ENCODE measurements around the gene SMARCA2. TPM values are rescaled to one million over a fixed set of nuclear protein-coding genes. Genes with fewer than 3 reads are reported as not detected.

The SMARCA2 gene
- total and polyA plus RNA-seq, 9 of the 15 experiments (the other 6 are each of a cell fraction or from before 2014, with no cell fraction given): 8.0 to 34.8 (median 25.5) TPM

DNA sequence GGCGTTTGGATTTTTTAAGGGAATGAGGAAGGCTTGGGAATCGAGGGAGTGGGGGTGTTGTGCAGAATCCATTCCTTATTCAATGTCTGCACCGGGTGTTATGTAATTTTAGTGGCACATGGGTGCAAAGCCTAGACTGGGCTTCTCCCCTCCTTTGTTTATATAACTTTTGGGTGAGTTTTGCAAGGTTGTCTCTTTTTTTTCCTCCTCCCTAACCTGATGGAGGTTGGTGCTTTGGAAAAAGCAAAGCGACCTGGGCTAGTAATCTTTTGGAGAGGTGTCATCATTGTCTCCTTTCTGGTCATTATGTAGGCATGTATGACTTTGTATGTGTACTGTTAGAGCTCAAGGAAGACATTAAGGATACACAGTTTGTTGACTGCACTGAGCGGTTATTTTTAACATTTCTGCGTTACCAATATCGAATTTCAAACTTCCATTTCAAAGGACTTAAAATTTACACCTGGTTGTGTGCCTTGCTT is 3.1 kb downstream of the SMARCA2 start:
- no peaks in the 10 kb centered on the region for H4K20me1 ChIP-seq (replicated peaks; ENCODE audit: control insufficient read depth, insufficient read depth, low read length)
- no peak for ATAC-seq
- TSS peak; percentile 21 for BruUV-seq (replicated peaks)
- TF ChIP-seq MYC (IDR thresholded peaks at IDR 0.05; ENCODE audit: low read depth, low read length) (0 out of 2 replicates have a peak, but pooled peaks have one; percentile 5), MYC (CRISPR knock-in tag; IDR thresholded peaks at IDR 0.05; ENCODE audit: borderline replicate concordance, low read depth) (no peak), KHSRP (IDR thresholded peaks at IDR 0.05) (no peak), KLF6 (CRISPR knock-in tag; IDR thresholded peaks at IDR 0.05; ENCODE audit: borderline replicate concordance) (no peak), ZKSCAN3 (CRISPR knock-in tag; IDR thresholded peaks at IDR 0.05) (no peak), CEBPG (CRISPR knock-in tag; IDR thresholded peaks at IDR 0.05) (peak; percentile 10; the same call in 1 of the 2 replicates), CEBPG (tag; conservative IDR thresholded peaks at IDR 0.05 in 1 of 2, IDR thresholded peaks at IDR 0.05 in 1 of 2) (no peak), HMG20B (CRISPR knock-in tag; IDR thresholded peaks at IDR 0.05) (no peak), NCOA6 (IDR thresholded peaks at IDR 0.05) (no peak), THRAP3 (IDR thresholded peaks at IDR 0.05; ENCODE audit: borderline replicate concordance) (no peak), SNIP1 (IDR thresholded peaks at IDR 0.05; ENCODE audit: low read depth) (no peak)
- TF ChIP-seq, protein P1, sequence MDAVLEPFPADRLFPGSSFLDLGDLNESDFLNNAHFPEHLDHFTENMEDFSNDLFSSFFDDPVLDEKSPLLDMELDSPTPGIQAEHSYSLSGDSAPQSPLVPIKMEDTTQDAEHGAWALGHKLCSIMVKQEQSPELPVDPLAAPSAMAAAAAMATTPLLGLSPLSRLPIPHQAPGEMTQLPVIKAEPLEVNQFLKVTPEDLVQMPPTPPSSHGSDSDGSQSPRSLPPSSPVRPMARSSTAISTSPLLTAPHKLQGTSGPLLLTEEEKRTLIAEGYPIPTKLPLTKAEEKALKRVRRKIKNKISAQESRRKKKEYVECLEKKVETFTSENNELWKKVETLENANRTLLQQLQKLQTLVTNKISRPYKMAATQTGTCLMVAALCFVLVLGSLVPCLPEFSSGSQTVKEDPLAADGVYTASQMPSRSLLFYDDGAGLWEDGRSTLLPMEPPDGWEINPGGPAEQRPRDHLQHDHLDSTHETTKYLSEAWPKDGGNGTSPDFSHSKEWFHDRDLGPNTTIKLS (IDR thresholded peaks at IDR 0.05; ENCODE audit: borderline replicate concordance, low read depth): no peak
- TF ChIP-seq, protein P2, sequence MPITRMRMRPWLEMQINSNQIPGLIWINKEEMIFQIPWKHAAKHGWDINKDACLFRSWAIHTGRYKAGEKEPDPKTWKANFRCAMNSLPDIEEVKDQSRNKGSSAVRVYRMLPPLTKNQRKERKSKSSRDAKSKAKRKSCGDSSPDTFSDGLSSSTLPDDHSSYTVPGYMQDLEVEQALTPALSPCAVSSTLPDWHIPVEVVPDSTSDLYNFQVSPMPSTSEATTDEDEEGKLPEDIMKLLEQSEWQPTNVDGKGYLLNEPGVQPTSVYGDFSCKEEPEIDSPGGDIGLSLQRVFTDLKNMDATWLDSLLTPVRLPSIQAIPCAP (CRISPR knock-in tag; IDR thresholded peaks at IDR 0.05; ENCODE audit: borderline replicate concordance): no peak
- TF ChIP-seq, protein P3, sequence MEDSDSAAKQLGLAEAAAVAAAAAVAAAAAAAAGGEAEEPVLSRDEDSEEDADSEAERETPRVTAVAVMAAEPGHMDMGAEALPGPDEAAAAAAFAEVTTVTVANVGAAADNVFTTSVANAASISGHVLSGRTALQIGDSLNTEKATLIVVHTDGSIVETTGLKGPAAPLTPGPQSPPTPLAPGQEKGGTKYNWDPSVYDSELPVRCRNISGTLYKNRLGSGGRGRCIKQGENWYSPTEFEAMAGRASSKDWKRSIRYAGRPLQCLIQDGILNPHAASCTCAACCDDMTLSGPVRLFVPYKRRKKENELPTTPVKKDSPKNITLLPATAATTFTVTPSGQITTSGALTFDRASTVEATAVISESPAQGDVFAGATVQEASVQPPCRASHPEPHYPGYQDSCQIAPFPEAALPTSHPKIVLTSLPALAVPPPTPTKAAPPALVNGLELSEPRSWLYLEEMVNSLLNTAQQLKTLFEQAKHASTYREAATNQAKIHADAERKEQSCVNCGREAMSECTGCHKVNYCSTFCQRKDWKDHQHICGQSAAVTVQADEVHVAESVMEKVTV (CRISPR knock-in tag; IDR thresholded peaks at IDR 0.05): no peak
- TF ChIP-seq, protein P4, sequence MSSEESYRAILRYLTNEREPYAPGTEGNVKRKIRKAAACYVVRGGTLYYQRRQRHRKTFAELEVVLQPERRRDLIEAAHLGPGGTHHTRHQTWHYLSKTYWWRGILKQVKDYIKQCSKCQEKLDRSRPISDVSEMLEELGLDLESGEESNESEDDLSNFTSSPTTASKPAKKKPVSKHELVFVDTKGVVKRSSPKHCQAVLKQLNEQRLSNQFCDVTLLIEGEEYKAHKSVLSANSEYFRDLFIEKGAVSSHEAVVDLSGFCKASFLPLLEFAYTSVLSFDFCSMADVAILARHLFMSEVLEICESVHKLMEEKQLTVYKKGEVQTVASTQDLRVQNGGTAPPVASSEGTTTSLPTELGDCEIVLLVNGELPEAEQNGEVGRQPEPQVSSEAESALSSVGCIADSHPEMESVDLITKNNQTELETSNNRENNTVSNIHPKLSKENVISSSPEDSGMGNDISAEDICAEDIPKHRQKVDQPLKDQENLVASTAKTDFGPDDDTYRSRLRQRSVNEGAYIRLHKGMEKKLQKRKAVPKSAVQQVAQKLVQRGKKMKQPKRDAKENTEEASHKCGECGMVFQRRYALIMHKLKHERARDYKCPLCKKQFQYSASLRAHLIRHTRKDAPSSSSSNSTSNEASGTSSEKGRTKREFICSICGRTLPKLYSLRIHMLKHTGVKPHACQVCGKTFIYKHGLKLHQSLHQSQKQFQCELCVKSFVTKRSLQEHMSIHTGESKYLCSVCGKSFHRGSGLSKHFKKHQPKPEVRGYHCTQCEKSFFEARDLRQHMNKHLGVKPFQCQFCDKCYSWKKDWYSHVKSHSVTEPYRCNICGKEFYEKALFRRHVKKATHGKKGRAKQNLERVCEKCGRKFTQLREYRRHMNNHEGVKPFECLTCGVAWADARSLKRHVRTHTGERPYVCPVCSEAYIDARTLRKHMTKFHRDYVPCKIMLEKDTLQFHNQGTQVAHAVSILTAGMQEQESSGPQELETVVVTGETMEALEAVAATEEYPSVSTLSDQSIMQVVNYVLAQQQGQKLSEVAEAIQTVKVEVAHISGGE (CRISPR knock-in tag; IDR thresholded peaks at IDR 0.05): no peak

More for the DNA sequence above, 3.1 kb downstream of the SMARCA2 start:
- Histone ChIP-seq H3K79me2 (ENCODE audit: control insufficient read depth, insufficient read depth, low read length) (peaks cover 74% of the 10 kb centered on the region), H3K9me1 (ENCODE audit: control insufficient read depth, insufficient read depth, low read length) (no peaks in the 10 kb centered on the region), H3K4me1 (replicated peaks in 1 of 2; ENCODE audit: control insufficient read depth in 2 of 2, insufficient read depth in 2 of 2, low read length in 2 of 2) (peaks cover 19 to 28% of the 10 kb centered on the region in 2 experiments), H3K36me3 (ENCODE audit: control insufficient read depth, insufficient read depth, low read length) (no peaks in the 10 kb centered on the region; the same call in 2 of the 3 replicates), H3K4me3 (peak overlapping the region; percentile 71), H3K27ac (ENCODE audit: extremely low read depth, low read depth, low read length) (peak overlapping the region; percentile 93), H3K27me3 (ENCODE audit: control insufficient read depth in 2 of 2, insufficient read depth in 2 of 2, low read length in 2 of 2) (no peaks in the 10 kb centered on the region), H3K9ac (ENCODE audit: insufficient read depth in 1 of 2, low read depth in 2 of 2, low read length in 2 of 2) (peak overlapping the region; percentile 75 to 98; a peak in 3 of 4 replicates), H2AFZ (ENCODE audit: low read depth, low read length) (0 out of 2 replicates have a peak overlapping the region, but pooled peaks have one; percentile 68), H3K9me3 (replicated peaks; ENCODE audit: control insufficient read depth, insufficient read depth, low read depth, low read length) (no peaks in the 10 kb centered on the region), H3K4me2 (ENCODE audit: insufficient read depth, low read length) (peak overlapping the region; percentile 90)
- FAIRE-seq: peak; percentile 63
- intact Hi-C loops (cut with micrococcal nuclease): loop anchor here (10.0 kb wide), 1 partner anchor 67 kb away; no protein-coding TSS in a partner anchor
- WGBS (ENCODE audit: insufficient coverage, low coverage, missing lambda C conversion rate): 0% methylated on average over 4 of the region's 7 CpGs
- ChIA-PET CTCF (ENCODE audit: low intra/inter-chr PET ratio) (no interaction called here), POLR2A (interaction anchor here (1.3 to 3.0 kb wide), 2 partner anchors 10 to 13 kb away, joined by 3 to 11 read pairs; no protein-coding TSS in a partner anchor)
- no peak for DNase-seq (ENCODE audit: extremely low read depth in 1 of 4, low spot score in 3 of 4)
- in situ Hi-C loops (cut with MboI): no loop called here

All from K562 (cell line).